SKM-1 (cell line): ENCODE data around the gene EML1.

Source experiments
- DNase-seq: peaks from one replicate; lab custom pipeline; 2025; ENCODE audit not compliant: unreplicated experiment; lab: John Stamatoyannopoulos, UW

Gene EML1

GRCh38 chr14:99862136-99862535, 68.9 kb downstream of the EML1 start:
- no peak for DNase-seq

- no peak for DNase-seq
These were observed 69.8 kb downstream of the EML1 start for GRCh38 chr14:99863059-99863458.

- DNase-seq, result no peak
These were observed 72.2 kb downstream of the EML1 start for GRCh38 chr14:99865408-99865807.

- no peak for DNase-seq
These were observed 77.4 kb downstream of the EML1 start for GRCh38 chr14:99870617-99871016.

GRCh38 chr14:99871771-99872170, 78.6 kb downstream of the EML1 start:
- DNase-seq, result no peak

- no peak for DNase-seq
These were observed 79.7 kb downstream of the EML1 start for GRCh38 chr14:99872786-99873440.

- no peak for DNase-seq
These were observed 80.4 kb downstream of the EML1 start for GRCh38 chr14:99873653-99874052.

- no peak for DNase-seq
These were observed 81.1 kb downstream of the EML1 start for GRCh38 chr14:99874306-99874705.

- no peak for DNase-seq
These were observed 82.2 kb downstream of the EML1 start for GRCh38 chr14:99875421-99875820.

GRCh38 chr14:99875836-99876235, 82.6 kb downstream of the EML1 start:
- DNase-seq, result no peak

GRCh38 chr14:99876406-99876805, 83.2 kb downstream of the EML1 start:
- DNase-seq, result no peak

- no peak for DNase-seq
These were observed 85.3 kb downstream of the EML1 start for GRCh38 chr14:99878563-99878962.

- no peak for DNase-seq
These were observed 86.4 kb downstream of the EML1 start for GRCh38 chr14:99879401-99880295.

- no peak for DNase-seq
These were observed 87.6 kb downstream of the EML1 start for GRCh38 chr14:99880651-99881420.

GRCh38 chr14:99883866-99884650, 90.8 kb downstream of the EML1 start:
- DNase-seq, result no peak

- DNase-seq, result no peak
These were observed 91.8 kb downstream of the EML1 start for GRCh38 chr14:99884834-99885648.

- no peak for DNase-seq
These were observed 92.4 kb downstream of the EML1 start for GRCh38 chr14:99885649-99885958.

- DNase-seq, result no peak
These were observed 94.2 kb downstream of the EML1 start for GRCh38 chr14:99887407-99887806.

- DNase-seq, result no peak
These were observed 94.9 kb downstream of the EML1 start for GRCh38 chr14:99888149-99888548.

- no peak for DNase-seq
These were observed 96.1 kb downstream of the EML1 start for GRCh38 chr14:99889268-99889667.
